OCI-M1 (cell line): ENCODE measurements around the gene SMARCA4.
"Not testable (repeated sequence)": the region's sequence is repeated elsewhere in the genome, so short reads cannot be mapped to it uniquely, and the experiment has no call there.

Experiments used
- DNase-seq: peaks from one replicate; lab custom pipeline; 2025; lab: John Stamatoyannopoulos, UW

SMARCA4 gene

DNA sequence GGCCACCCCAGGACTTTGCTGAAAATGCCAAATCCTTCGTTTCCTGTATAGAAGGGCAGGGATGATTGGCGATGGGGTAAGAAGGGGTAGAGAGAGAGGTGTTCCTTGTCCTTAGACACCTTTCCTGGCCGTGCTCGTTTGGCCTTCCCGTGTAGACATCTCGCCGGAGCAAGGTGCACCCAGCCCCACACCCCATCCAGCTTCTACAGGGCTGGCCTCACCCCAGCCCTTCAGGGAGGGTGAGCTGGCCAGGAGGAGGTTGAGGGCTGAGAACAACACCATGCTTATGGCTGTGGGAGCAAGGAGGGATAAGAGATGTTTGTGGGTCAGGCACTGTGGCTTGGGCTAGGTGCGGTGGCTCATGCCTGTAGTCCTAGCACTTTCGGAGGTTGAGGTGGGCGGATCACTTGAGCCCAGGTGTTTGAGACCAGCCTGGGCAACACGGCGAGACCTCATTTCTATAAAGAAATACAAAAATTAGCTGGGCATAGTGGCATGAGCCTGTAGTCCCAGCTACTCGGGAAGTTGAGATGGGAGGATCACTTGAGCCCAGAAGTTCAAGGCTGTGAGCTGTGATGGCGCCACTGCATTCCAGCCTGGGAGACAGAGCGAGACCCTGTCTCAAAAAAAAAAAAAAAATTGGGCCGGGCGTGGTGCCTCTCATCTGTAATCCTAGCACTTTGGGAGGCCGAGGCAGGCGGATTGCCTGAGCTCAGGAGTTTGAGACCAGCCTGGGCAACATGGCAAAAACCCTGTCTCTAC, 15.5 kb downstream of the SMARCA4 start:
- no peak for DNase-seq

- no peak for DNase-seq
Observed at GRCh38 chr19:10977742-10978092, 16.9 kb downstream of the SMARCA4 start.

GRCh38 chr19:10979951-10980381, 19.1 kb downstream of the SMARCA4 start:
- DNase-seq, result no peak

- no peak for DNase-seq
Observed at GRCh38 chr19:10981252-10981895, 20.5 kb downstream of the SMARCA4 start.

GRCh38 chr19:10983026-10983425, 22.2 kb downstream of the SMARCA4 start:
- DNase-seq, result no peak

- DNase-seq, result no peak
Observed at GRCh38 chr19:10984166-10984735, 23.4 kb downstream of the SMARCA4 start.

GRCh38 chr19:10985502-10985901, 24.7 kb downstream of the SMARCA4 start:
- no peak for DNase-seq

DNA sequence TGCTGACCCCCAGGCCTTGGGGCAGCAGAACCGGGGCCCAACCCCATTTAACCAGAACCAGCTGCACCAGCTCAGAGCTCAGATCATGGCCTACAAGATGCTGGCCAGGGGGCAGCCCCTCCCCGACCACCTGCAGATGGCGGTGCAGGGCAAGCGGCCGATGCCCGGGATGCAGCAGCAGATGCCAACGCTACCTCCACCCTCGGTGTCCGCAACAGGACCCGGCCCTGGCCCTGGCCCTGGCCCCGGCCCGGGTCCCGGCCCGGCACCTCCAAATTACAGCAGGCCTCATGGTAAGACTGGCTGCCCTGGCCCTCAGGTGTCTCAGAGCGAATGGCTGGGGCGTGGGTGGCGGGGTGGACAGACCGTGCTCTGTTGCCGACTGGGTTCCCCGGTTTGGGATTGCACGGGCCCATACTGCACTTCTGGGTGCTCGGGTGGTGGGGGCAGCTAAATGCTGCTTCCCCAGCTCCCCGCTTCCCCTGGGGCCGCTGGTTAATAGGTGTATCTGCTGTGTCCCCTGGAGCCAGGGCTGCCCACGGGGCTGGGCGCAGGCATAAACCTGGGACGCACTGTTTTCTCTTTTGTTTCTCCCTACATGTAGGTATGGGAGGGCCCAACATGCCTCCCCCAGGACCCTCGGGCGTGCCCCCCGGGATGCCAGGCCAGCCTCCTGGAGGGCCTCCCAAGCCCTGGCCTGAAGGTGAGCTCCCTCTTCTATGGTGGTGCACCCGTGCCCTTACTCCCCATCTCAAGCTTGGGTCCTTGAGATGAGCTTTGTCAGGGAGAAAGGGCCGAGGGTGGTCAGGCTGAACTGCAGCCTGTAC, 25.7 kb downstream of the SMARCA4 start:
- DNase-seq, result no peak

DNA sequence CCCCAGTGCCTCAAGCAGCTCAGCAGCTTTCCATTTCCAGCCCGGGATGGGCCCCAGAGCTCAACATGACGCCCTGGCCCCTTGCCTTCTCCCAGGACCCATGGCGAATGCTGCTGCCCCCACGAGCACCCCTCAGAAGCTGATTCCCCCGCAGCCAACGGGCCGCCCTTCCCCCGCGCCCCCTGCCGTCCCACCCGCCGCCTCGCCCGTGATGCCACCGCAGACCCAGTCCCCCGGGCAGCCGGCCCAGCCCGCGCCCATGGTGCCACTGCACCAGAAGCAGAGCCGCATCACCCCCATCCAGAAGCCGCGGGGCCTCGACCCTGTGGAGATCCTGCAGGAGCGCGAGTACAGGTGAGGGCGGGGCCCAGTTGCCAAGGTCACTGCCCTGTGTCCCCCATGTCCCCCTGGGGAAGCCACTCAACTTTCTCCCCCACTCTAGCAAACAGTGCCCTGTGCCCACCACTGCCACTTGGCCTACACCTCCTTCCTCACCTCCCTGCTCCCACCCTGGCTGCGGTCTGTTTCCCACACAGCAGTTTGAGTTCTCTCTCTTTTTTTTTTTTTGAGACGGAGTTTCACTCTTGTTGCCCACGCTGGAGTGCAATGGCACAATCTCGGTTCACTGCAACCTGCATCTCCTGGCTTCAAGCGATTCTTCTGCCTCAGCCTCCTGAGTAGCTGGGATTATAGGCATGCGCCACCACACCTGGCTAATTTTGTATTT, 26.9 kb downstream of the SMARCA4 start:
- no peak for DNase-seq

- no peak for DNase-seq
Observed at GRCh38 chr19:10988380-10988779, 27.6 kb downstream of the SMARCA4 start.

GRCh38 chr19:10988921-10989320, 28.1 kb downstream of the SMARCA4 start:
- DNase-seq, result no peak

DNA sequence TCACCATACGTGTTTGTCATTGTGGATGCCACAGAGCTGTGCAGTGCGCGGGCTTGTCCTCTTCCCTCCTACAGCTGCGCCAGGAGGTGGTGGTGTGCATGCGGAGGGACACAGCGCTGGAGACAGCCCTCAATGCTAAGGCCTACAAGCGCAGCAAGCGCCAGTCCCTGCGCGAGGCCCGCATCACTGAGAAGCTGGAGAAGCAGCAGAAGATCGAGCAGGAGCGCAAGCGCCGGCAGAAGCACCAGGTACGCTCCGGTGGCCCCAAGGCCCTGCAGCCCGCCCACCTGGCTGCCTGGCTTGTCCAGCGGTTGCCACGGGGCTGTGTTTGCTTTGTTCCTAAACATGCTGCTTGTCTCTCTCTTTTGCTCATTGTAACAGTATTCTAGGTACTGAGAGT, 30.2 kb downstream of the SMARCA4 start:
- no peak for DNase-seq

DNA sequence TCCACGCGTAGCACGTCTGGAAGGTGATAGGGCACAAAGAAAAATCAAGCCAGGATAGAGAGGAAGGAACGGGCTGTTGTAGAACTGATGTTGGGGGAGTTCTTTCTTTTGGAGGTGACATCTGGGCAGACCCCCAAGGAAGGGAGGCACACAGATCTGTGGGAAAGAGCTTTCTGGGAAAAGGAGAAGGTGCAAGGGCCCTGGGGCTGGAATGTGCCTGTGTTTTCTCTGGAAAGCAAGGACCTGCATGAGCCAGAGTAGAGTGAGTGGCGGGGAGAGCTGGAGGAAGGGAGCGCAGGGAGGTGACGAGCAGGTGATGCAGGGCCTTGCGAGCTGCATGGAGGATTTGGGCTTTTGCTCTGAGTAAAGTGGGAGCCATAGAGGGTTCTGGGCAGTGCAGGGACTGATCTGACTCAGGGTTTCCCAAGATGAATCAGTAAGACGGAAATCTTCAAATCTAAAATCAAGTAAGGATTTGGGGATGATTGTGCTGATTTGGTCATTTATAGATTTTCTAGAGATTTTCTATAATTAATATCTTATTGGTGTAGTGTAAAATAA, 30.8 kb downstream of the SMARCA4 start:
- DNase-seq, result no peak

- not testable (repeated sequence) for DNase-seq
Observed at GRCh38 chr19:10992174-10992573, 31.3 kb downstream of the SMARCA4 start.

DNA sequence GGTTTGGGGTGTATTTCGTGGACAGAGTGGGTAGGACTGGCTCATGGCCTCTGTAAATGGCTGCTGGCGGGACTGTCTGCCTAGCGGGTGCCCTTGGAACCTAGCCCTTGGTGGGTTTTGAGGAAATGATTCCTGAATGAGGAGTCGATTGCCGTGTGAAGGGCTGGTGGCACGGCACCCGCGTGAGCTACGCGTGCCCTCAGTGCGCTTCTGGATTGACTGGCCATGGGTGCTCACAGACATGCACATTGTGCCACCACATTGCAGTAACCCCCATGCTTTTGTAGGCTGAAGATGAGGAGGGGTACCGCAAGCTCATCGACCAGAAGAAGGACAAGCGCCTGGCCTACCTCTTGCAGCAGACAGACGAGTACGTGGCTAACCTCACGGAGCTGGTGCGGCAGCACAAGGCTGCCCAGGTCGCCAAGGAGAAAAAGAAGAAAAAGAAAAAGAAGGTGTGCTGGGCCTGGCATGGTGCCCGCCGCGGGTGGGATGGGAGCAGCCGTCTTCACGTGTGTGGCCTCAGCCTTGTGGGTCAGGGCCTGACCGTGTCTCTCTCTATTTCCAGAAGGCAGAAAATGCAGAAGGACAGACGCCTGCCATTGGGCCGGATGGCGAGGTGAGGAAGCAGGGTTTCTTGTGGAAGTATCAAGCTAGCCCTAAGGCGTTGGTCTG, 35.2 kb downstream of the SMARCA4 start:
- no peak for DNase-seq

GRCh38 chr19:10998045-10998533, 37.3 kb downstream of the SMARCA4 start:
- no peak for DNase-seq

- DNase-seq, result no peak
Observed at GRCh38 chr19:10998666-10999065, 37.8 kb downstream of the SMARCA4 start.

- DNase-seq, result no peak
Observed at GRCh38 chr19:11005521-11005920, 44.7 kb downstream of the SMARCA4 start.

DNA sequence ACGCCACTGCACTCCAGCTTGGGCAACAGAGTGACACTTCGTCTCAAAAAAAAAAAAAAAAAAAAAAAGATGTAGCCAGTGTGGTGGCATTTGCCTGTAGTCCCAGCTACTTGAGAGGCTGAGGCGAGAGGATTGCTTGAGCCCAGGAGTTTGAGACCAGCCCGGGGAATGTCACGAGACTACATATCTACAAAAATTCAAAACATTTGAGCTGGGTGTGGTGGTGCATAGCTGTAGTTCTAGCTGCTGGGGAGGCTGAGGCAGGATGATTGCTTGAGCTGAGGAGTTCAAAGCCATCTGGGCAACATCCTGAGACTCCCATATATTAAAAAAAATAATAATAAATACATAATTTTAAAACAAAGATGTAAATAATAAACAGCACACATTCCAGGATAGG, 46.6 kb downstream of the SMARCA4 start:
- DNase-seq, result no peak

DNA sequence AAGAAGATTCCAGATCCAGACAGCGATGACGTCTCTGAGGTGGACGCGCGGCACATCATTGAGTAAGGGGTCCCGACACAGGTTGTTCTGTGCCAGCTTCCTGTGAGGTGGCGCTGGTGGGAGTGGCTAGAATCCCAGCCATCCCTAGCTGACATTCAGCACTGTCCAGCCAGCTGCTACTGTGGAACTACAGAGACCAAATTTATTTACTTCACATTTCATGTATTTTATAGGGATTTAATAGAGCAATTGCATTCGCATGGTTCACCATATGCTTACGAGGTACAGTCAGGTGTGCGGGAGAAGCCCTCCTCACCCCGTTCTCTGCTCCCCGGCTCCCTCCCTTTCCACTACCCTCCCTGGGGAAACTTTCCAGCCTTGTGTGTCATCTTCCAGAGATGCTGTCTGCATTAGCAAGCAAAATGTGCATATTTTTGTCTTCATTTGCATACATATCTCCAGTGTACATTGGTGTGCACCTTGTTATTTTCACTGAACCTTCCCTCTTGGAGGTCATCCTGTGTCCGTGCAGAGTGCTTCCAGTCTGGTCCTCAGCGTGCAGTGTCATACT, 47.2 kb downstream of the SMARCA4 start:
- no peak for DNase-seq
